HG02571 (cell line): Measurements from ENCODE around the gene MKNK2.
A peak's percentile ranks its signal among the peaks of the same experiment; 100 is the strongest.
"Not testable (repeated sequence)": the region's sequence is repeated elsewhere in the genome, so short reads cannot be mapped to it uniquely, and the experiment has no call there.

Experiments used
- ATAC-seq: cut with Tn5 transposase; IDR thresholded peaks from one replicate; pipeline ENCODE4 v1.9.1; 2021; ENCODE audit warnings: mild to moderate bottlenecking, moderate library complexity; ENCODE audit not compliant: unreplicated experiment

The MKNK2 gene

DNA sequence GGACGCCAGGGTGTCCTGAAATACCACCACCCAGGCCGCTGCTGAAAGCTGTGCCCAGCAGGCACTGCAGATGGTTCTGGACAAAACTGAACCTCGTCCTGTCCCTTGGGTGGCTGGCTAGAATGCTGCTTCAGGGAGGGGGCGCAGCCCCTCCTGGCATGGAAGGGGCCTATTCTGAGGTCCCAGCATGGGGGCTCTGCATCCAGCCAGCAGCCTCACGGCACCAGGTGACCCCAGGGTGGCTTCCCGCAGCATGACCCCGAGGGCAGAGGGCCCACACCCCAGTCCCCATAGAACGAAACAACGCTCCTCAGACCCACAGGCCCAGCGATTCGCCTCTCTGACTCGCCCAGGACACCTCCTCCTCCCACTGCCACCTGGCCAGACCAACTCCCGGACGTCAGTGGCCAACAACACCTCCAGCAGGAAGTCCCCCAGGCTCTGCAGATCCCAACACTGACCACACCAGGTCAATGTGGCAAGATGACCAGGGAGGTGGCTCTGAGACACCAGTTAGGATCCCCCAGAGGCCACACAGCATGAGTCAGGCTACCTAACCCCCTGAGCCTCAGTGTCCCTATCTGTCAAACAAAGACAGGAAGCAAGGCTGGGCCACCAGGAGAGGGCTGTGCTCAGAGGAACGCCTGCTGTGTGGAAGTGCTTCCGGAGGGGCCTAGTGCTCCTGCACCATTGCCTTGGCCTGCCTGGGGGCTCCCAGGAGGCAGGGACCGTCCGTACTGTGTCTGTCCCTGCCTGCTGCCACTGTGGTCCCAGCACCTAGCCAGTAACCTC is 6.1 kb downstream of the MKNK2 start:
- no peak for ATAC-seq

DNA sequence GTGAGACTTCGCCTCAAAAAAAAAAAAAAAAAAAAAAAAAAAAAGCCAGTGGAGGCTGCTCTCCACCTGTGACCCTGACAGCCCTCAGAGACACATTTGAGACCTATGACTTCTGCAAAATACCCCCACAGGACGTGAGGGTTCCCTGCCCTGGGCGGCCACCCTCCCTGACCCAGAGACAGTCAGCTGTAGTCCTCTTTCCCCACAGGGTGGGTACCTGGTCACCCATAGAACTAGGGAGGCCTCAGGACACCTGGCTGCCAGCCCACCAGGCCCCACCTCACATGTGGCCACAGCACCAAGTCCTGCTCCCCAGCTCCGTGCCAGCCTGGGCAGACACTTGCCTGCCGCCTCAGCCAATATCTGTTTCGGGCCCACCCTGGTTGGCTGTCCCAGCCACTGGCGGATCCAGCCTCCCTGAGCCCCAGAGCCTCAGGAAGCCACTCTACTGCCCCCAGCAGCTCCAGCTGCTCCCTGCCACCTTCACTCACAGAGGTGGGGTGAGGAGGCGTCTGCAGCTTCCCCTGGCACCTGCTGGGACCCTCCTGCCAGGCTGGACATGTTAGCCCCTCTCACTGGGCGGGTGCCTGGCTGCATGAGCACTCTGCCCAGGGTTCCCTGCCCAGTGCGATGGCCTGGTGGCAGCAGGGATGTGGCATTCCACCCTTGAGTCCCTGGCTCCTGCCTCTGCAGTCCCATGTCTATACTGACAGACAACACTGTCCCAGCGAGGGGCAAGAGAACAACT is 6.9 kb downstream of the MKNK2 start:
- no peak for ATAC-seq

DNA sequence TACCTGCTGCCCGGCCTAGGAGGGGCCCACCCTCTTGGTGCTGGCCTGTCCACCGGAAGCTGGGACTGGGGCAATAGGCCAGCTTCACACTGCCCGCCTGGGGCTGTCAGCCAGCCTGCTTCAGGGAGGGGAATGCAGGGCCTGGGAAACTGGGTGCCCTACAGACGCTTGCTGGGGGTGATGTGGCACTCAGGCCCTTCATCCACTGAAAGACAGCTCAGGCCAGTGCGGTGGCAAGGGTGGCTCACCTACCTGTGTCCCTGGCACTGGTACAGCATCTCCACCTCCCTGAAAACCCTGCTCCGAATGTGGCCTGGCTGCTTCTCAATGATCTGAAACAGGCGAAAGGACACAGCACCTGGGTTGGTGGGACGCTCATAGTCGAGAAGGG is 7.8 kb downstream of the MKNK2 start:
- ATAC-seq, result no peak

DNA sequence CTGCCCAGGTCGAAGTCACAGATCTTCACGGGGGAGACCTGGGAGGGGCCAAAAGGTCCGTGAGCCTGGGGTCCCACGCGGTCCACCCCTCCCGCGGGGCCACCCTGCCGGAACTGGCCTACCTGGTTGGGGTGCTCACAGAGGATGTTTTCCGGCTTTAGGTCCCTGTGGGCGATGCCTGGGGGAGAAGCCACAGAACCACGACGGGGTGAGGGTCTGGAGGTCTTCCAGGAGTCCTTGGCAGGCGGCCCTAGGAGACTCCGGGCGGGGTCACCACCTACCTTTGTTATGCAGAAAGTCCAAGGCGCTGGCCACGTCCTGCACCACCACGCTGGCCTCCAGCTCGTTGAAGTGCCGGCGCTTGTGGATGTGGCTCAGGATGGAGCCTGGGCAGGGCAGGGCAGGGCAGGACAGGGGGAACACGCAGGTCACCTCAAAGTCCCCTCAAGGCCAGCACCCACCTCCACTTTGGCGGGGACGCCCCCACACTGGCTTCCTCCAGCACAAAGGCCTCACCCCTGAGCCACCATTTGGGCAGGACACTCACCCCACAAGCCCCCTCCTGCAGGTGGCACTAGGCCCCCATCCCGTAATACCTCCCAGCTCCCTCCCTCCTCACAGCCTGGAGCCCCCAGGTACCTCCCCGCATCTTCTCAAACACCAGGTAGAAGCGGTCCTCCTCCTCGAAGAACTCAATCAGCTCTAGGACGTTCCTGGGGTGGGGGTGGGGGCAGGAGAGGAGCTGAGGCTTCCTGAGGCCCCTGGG is 8.4 kb downstream of the MKNK2 start:
- no peak for ATAC-seq

DNA sequence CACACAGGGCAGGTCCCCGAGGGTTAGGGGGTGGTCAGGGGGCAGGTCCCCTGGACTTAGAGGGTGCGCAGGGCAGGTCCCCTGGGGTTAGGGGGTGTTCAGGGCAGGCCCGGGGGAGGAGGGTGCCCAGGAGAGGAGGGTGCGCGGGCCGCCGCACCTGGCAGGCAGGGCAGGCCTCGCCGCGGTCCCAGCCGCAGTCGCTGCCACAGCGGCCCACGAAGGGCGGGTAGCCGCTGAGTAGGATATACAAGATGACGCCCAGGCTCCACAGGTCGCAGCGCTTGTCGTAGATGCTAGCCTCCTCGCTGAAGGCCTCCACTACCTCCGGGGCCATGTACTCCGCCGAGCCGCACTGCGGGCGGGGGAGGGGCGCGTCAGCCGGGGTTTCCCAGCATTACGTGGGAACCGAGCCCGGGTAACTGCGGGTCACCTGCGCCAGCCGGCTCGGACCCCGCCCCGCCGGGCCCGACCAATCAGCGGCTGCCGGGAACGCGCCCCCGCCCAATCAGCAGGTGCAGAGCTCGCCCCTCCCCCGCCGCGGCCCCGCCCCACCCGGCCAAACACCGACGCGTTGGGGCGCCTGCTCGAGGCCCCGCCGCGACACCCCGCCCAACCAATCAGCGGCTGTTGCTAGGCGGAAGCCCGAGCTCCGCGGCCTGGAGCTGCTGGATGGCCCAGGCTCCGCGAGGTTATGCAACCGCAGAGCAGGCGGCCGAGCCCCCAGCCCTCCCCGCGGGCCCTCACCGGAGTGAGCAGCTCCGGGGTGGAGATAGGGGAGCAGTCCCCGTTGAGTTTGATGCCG is 9.2 kb downstream of the MKNK2 start:
- ATAC-seq, result peak; percentile 51

DNA sequence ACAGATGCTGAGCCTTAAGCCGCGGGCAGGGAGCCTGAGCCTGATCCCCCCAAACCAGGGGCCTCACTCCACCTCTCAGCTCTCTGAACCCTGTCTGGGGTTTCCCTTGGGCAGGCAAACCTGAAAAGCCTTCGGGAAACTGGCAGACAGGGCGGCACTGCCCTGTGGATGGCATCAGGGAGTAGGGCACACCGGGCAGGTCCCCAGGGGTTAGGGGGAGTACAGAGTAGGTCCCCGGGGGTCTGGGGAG is 9.7 kb downstream of the MKNK2 start:
- ATAC-seq, result no peak

DNA sequence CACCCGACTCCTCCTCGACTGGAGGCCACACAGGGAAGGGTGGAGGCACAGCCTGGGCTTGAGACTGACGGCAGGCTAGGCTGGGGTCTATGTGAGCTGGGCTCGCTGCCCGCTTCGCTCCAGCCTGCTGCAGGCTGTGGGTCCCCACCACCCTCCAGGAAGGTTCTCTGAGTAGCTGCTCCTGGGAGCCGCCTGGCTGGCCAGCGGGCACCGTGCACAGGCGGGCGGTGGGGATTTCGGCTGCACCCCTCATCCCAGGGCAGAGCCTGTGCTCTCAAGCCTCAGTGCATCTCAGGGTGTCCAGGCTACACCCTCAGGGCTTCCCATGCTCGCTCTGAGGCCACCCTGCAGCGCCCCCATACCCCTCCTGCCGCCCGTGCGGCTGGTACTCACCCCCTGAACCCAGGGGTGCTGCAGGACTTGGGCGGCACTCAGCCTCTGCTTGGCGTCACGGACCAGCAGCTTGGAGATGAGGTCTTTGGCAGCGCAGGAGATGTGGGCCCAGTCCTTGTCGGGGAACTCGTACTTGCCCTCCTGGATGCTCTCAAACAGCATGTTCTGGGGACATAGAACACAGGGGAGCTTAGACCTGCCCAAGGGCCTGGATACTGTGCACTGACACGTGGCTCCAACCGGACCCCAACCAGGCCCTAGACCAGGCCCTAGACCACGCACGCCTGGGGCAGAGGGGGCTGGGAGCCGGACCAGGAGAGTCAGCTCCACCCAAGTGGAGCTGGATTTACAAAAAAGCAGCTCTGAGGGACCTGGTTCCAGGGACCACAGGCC is 10.2 kb downstream of the MKNK2 start:
- ATAC-seq, result no peak

DNA sequence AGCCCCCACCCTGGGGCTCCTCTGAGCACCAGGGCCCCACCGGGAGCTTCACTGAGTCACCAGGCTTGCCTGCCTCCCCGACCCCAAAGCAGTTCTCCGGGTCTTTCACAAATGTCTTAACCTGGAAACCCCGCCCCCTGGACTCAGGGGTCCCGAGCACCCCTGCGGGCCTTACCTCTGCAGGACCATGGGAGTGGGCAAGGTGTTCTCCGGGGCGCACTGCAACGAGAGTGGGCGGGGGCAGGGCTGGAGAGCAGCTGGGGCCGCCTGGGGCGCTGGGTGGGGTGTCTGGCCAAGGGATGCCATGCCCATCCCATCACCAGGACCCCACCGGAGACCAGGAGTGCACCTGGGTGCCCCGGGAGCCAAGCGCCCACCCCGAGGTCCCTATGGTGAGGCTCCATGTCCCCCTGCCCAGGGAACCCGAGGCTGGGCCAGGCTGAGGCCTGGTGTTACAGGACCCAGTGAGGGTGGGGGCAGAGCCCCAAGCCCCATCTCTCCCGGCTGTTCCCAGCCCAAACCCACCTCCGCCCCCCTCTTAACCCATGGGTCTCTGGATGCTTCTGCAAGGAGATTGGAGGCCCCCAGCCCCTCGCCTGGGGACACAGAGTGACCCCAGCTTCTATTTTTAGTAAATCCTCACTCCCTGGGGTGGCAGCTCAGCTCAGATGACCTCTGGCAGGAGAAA is 10.9 kb downstream of the MKNK2 start:
- ATAC-seq, result no peak

DNA sequence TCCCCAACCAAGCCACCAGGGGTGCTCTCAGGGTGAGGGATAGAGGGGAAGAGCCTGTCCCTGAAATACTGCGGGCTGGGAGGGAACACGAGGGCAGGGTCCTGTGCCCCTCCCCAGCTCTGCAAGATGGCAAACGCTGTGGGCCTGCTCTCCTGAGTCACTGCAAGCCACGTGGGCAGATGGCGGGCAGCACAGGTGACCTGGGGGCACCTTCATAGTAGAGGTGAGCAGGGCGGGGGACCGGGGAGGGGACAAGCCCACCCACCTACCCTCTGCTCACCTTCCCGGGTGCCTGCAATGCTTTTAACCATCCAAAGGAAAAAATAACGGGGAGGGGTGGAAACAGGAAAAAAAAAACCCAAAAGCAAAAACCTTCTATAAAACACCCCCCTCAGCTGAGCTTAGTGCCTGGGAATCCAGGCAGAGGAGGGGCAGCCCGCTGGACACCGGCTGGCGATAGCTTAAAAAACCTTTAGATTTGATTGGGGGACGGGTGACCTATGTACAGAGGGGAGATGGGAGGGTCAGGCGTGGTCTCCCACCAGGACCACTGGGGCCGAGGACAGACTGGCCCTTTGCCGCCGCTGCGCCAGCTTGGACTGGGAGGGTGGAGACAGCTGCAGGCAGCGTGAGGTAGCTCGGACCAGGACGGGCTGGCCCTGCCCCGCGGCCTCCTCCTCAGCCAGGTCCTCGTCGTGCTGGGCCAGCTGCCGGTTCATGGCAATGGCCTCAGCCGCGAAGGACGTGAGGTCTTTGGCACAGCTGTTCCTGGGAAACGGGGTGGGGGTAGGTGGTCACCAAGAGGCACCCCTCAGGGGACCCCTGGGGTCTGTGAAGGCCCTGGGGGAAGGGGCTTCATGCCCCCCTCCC is 11.7 kb downstream of the MKNK2 start:
- no peak for ATAC-seq

DNA sequence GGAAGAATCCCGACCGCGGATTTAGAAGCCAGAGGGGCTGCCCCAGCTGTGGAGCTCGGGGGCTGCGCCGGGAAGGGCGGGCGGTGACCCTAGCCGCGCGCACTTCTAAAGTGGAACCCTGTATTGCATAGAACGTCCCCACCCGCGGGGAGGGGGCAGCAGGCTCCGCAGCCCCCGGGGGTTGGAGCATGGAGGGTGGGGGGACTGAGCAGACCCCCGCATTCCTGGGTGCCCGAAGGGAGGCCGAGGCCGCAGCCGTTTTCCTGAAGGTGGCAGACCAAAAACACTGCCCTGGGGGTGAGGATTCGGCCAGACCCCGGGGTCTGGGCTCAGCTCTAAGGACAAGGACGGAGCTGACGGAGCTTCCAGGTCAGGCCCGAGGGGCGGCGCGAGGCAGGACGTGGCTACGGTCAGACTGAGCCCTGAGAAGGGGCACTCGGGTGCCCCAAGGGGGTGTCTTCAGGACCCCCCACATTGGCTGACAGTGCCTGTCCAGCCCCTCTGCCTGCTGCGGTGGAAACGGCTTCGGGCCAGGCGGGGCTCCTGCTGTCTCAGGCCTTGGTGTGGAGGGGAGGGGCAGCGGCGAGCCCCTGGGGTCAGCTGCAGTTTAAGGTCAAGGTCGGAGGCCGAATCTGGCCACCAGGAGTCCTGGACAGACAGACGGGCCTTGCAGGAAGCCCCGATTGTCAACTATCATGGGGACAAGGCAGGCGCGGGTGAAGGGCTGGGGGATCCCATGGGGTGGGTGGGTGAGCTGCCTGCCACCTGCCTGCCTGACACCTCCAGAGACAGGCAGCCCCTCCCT is 12.6 kb downstream of the MKNK2 start:
- no peak for ATAC-seq

DNA sequence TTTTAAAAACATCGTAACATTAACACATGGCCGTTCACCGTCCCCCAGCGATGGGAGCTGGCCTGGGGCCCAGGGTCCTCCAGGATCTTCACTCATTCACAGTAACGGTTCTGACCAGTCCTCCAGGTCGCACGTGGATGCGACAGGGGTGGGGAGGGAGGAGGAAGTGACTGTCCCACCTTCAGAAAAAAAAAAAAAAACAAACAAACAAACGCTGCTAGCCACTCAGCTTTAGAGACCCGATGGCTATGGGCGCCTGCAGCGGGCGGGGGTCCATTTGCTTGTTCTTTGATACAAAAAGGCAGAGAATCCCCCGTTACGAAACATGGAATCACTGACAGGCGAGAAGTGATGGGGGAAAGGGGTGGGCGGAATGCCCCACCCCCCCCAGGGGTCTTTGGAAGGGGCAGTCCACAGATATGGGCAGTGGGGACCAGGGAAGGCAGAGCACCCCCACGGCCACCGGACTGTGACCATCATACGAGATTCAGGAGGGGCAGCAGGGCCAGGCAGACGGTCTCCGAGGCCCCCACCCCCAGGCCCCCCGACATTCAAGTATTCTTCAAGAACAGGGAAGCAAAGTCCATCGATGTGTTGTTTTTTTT is 13.3 kb downstream of the MKNK2 start:
- no peak for ATAC-seq

DNA sequence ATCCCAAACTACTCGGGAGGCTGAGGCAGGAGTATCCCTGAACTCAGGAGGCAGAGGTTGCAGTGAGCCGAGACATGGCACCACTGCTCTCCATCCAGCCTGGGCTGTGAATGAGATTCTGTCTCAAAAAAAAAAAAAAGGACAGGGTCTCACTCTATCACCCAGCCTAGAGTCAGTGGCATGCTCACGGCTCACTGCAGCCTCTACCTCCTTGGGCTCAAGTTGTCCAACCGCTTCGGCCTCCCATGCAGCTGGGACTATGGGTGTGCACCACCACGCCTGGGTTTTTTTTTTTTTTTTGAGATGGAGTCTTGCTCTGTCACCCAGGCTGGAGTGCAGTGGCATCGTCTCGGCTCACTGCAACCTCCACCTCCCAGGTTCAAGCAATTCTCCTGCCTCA is 14.6 kb downstream of the MKNK2 start:
- ATAC-seq, result no peak

DNA sequence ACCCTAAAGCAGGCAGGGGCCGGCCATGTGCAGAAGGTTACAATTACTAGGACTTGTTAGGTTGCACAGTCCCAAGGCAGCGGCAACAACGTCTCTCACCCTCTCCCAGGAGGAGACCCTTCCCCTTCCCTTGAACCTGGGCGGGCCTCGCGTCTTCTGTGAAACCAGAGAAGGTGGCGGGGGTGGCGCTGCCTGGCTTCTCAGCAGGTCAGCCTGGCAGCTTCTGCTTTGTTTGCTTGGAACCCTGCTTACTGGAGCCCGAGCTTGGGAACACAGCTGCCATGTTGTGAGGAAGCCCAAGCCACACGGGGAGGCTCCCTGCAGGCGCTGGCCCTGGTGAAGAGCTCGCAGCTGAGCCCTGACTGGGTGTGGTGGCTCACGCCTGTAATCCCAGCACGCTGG is 15.5 kb downstream of the MKNK2 start:
- no peak for ATAC-seq

DNA sequence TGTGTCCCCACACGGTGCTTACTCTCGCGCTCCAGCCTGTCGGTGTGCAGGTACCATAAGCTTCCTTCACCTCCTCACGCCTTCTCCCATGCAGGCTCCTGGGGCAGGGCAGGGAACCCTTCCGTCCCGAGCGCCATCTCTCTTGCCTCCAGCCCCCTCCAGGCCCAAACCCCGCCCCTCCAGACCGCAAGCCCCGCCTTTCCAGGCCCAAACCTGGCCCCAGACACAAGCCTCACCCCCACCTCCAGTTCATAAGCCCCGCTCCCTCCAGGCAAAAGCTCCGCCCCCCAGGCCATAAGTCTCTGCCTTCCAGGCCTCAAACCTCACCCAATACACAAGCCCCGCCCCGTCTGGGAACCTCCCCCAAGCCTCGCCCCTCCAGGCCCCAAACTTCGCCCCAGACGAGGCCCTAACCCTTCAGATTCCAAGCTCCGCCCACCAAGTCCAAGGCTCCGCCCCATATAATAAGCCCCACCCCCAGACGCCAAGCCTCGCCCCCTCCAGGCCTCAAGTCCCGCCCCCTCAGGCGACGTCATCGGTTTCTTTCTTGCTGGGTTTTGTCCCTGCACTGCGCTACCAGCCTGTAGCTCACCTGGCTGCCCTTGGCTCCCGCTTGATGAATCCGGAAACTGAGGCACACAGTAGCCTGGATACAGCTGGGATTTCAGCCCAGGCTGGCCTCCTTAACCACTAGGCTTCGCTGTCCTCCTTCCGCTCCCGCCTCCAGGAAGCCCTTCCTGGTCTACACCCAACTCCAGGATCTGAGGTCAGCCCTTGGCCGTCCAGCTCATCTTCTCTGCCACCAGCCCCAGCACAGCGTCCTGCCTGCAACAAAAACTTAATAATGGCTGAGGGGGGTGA is 16.1 kb downstream of the MKNK2 start:
- ATAC-seq, result no peak

DNA sequence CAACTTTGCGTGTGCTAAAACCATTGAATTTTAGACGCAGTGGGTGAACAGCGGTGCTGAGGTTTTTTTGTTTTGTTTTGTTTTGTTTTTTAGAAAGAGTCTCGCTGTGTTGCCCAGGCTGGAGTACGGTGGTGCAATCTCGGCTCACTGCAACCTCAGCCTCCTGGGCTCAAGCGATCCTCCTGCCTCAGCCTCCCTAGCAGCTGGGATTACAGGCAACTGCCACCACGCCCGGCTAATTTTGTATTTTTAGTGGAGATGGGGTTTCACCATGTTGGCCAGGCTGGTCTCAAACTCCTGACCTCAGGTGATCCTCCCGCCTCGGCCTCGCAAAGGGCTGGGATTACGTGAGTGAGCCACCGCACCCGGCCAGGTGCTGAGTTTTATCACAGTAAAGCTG is 16.8 kb downstream of the MKNK2 start:
- ATAC-seq, result not testable (repeated sequence)

DNA sequence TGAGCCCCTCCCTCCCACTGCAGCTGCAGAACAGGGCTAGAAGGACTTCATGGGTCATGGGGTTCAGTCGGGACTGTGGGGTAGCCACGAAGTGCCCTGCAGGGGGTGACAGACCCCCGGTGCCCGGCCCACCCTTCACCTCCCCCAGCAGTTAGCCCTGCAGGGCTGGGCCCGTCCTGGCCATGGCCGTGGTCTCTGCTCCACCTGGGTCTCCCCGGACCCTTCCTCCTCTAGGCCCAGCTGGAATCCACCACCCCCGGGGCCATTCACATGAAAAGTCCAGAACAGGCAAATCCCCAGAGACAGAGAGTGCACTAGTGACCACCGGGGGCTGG is 17.3 kb downstream of the MKNK2 start:
- no peak for ATAC-seq
